H1 (cell line): ENCODE results near the gene SLC37A1. TPM values are rescaled to one million over a fixed set of nuclear protein-coding genes. Genes with fewer than 3 reads are reported as not detected.

Source experiments
- CTCF ChIA-PET: fragments of 300-600 bp; sonication (Branson Sonifier 250); formaldehyde crosslinking; loops from one replicate; lab custom pipeline; 2021; ENCODE audit not compliant: partially characterized antibody; lab: Charles Lee
- POLR2A ChIA-PET: fragments of 300-600 bp; sonication (Branson Sonifier 250); formaldehyde crosslinking; loops from one replicate; lab custom pipeline; 2021; ENCODE audit warnings: inconsistent platforms; ENCODE audit not compliant: partially characterized antibody; lab: Charles Lee
- DNase-seq, 2 experiments: peaks; one replicate each; pipeline versions ENCODE4 v3.0.0 to v3.0.0-alpha.2; 2010 to 2022; ENCODE audit warnings: low spot score in 2 of 2, low read depth in 1 of 2, mixed read lengths in 1 of 2
- FAIRE-seq: peaks from 2 replicates; lab custom pipeline; 2011; peaks lifted over from hg19 to GRCh38; lab: Jason Lieb, UNC
- H2AFZ ChIP-seq: 2 replicates; pipeline ENCODE4 v1.8.1; 2012; ENCODE audit warnings: low read length, inconsistent platforms
- H2AK5ac ChIP-seq: 2 replicates; pipeline ENCODE4 v1.6.1; 2013; ENCODE audit warnings: low read depth, low read length
- H2BK120ac ChIP-seq: replicated peaks from 2 replicates; pipeline ENCODE3; 2013; ENCODE audit warnings: low read depth, low read length, inconsistent platforms
- H2BK12ac ChIP-seq: 2 replicates; pipeline ENCODE4 v1.6.1; 2013; ENCODE audit warnings: low read depth, low read length
- H2BK15ac ChIP-seq: 2 replicates; pipeline ENCODE4 v1.6.1; 2013; ENCODE audit warnings: low read length
- H2BK20ac ChIP-seq: 2 replicates; pipeline ENCODE4 v1.6.1; 2013; ENCODE audit warnings: low read length
- H2BK5ac ChIP-seq: 2 replicates; pipeline ENCODE4 v1.6.1; 2013; ENCODE audit warnings: low read depth, low read length
- H3K14ac ChIP-seq: 2 replicates; pipeline ENCODE4 v1.6.1; 2013; ENCODE audit warnings: inconsistent platforms; ENCODE audit not compliant: insufficient read length
- H3K18ac ChIP-seq: 2 replicates; pipeline ENCODE4 v1.6.1; 2013; ENCODE audit warnings: low read length; ENCODE audit errors: extremely low read depth
- H3K23ac ChIP-seq: 2 replicates; pipeline ENCODE4 v1.6.1; 2013; ENCODE audit warnings: inconsistent platforms; ENCODE audit not compliant: insufficient read length
- H3K23me2 ChIP-seq: 2 replicates; pipeline ENCODE4 v1.6.1; 2013; ENCODE audit warnings: low read depth, low read length
- H3K27ac ChIP-seq: 2 replicates; pipeline ENCODE4 v1.6.1; 2011; ENCODE audit warnings: low read depth, low read length, inconsistent platforms
- H3K27me3 ChIP-seq, 4 experiments: replicated peaks in 1 of 4; 1 replicate in 1 of 4; 2 replicates in 3 of 4; pipeline versions ENCODE4 v1.6.1 to v1.8.1; 2011 to 2013; ENCODE audit warnings: low read length in 3 of 4, mild to moderate bottlenecking in 3 of 4, inconsistent platforms in 2 of 4, mixed read lengths in 2 of 4, moderate library complexity in 1 of 4; ENCODE audit not compliant: control insufficient read depth in 3 of 4, insufficient read depth in 3 of 4; ENCODE audit errors: extremely low read depth in 1 of 4
- H3K36me3 ChIP-seq, 4 experiments: 2 replicates each; pipeline versions ENCODE4 v1.6.1 to v1.8.1; 2011 to 2013; ENCODE audit warnings: mild to moderate bottlenecking in 4 of 4, low read length in 3 of 4, moderate library complexity in 2 of 4, control low read depth in 1 of 4, inconsistent platforms in 1 of 4; ENCODE audit not compliant: insufficient read depth in 4 of 4, control insufficient read depth in 2 of 4
- H3K4ac ChIP-seq: replicated peaks from 2 replicates; pipeline ENCODE3; 2013; ENCODE audit warnings: low read length, low read depth, mixed read lengths, inconsistent platforms; ENCODE audit not compliant: insufficient read length
- H3K4me1 ChIP-seq, 4 experiments: replicated peaks in 1 of 4; 1 replicate in 1 of 4; 2 replicates in 3 of 4; pipeline versions ENCODE4 v1.6.1 to v1.8.1; 2011 to 2013; ENCODE audit warnings: low read length in 3 of 4, inconsistent platforms in 2 of 4, mixed read lengths in 1 of 4; ENCODE audit not compliant: insufficient read depth in 4 of 4, control insufficient read depth in 3 of 4
- H3K4me2 ChIP-seq, 2 experiments: 2 replicates each; pipeline versions ENCODE4 v1.6.1 to v1.8.1; 2011 to 2013; ENCODE audit warnings: low read depth in 2 of 2, low read length in 2 of 2, control low read depth in 1 of 2, inconsistent platforms in 1 of 2, mild to moderate bottlenecking in 1 of 2; ENCODE audit not compliant: insufficient read depth in 1 of 2
- H3K4me3 ChIP-seq, 4 experiments: fragments of 200-600, 300-600 bp in 1 of 4; sonication (generic), shearing (Covaris generic), sonication (Bioruptor Twin) in 1 of 4; 2 replicates each; pipeline versions ENCODE4 v1.5.1 to v1.8.1; 2011 to 2016; ENCODE audit warnings: low read length in 4 of 4, low read depth in 3 of 4, control low read depth in 2 of 4, inconsistent platforms in 2 of 4, mild to moderate bottlenecking in 2 of 4, mixed read lengths in 1 of 4, moderate library complexity in 1 of 4; ENCODE audit not compliant: insufficient read depth in 2 of 4; ENCODE audit errors: extremely low read depth in 1 of 4
- H3K56ac ChIP-seq: replicated peaks from 2 replicates; pipeline ENCODE3; 2013; ENCODE audit warnings: low read depth, mild to moderate bottlenecking, mixed read lengths, low read length, inconsistent platforms; ENCODE audit not compliant: insufficient read length
- H3K79me1 ChIP-seq: 2 replicates; pipeline ENCODE4 v1.6.1; 2013; ENCODE audit warnings: low read depth, low read length, control low read depth
- H3K79me2 ChIP-seq, 2 experiments: 2 replicates each; pipeline versions ENCODE4 v1.6.1 to v1.8.1; 2012 to 2013; ENCODE audit warnings: low read length in 2 of 2, mild to moderate bottlenecking in 2 of 2, inconsistent platforms in 1 of 2; ENCODE audit not compliant: insufficient read depth in 2 of 2, control insufficient read depth in 1 of 2
- H3K9ac ChIP-seq, 4 experiments: replicated peaks in 1 of 4; 1 replicate in 1 of 4; 2 replicates in 3 of 4; pipeline versions ENCODE4 v1.6.1 to v1.8.1; 2011 to 2013; ENCODE audit warnings: low read depth in 3 of 4, low read length in 3 of 4, control low read depth in 2 of 4, mild to moderate bottlenecking in 2 of 4, moderate library complexity in 2 of 4, inconsistent platforms in 1 of 4; ENCODE audit errors: extremely low read depth in 1 of 4
- H3K9me3 ChIP-seq, 2 experiments: 2 replicates each; pipeline versions ENCODE4 v1.6.1 to v1.8.1; 2012 to 2013; ENCODE audit warnings: mild to moderate bottlenecking in 2 of 2, moderate library complexity in 2 of 2, control low read depth in 1 of 2, inconsistent platforms in 1 of 2, low read depth in 1 of 2, low read length in 1 of 2, mixed read lengths in 1 of 2; ENCODE audit not compliant: insufficient read depth in 2 of 2
- H4K20me1 ChIP-seq, 2 experiments: replicated peaks in 1 of 2; 2 replicates each; pipeline versions ENCODE3 to v1.8.1; 2011 to 2013; ENCODE audit warnings: inconsistent platforms in 2 of 2, low read length in 2 of 2, mild to moderate bottlenecking in 1 of 2; ENCODE audit not compliant: insufficient read depth in 2 of 2, control insufficient read depth in 1 of 2
- H4K5ac ChIP-seq: 2 replicates; pipeline ENCODE4 v1.6.1; 2013; ENCODE audit warnings: low read length, low read depth, mixed read lengths, inconsistent platforms; ENCODE audit not compliant: insufficient read length
- H4K8ac ChIP-seq: 2 replicates; pipeline ENCODE4 v1.8.0; 2013; ENCODE audit warnings: mild to moderate bottlenecking, moderate library complexity, low read length, inconsistent platforms; ENCODE audit not compliant: insufficient read depth; ENCODE audit errors: extremely low read depth
- H4K91ac ChIP-seq: replicated peaks from 2 replicates; pipeline ENCODE3; 2013; ENCODE audit warnings: low read length, mixed read lengths, inconsistent platforms; ENCODE audit not compliant: insufficient read length
- ATF3 ChIP-seq: IDR thresholded peaks from 2 replicates; pipeline ENCODE4 v1.6.1; 2011; ENCODE audit warnings: low read depth, mild to moderate bottlenecking, low read length; ENCODE audit not compliant: insufficient read depth
- CEBPB ChIP-seq: IDR thresholded peaks from 2 replicates; pipeline ENCODE4 v1.6.1; 2012; ENCODE audit warnings: low read depth, low read length
- HDAC2 ChIP-seq, 2 experiments: fragments of 300-600 bp in 1 of 2; sonication (generic) in 1 of 2; IDR thresholded peaks; 2 replicates each; pipeline ENCODE4 v1.6.1; 2011 to 2012; ENCODE audit warnings: low read depth in 2 of 2, low read length in 2 of 2, mild to moderate bottlenecking in 2 of 2, moderate library complexity in 2 of 2, borderline replicate concordance in 1 of 2, inconsistent platforms in 1 of 2
- MAFK ChIP-seq: IDR thresholded peaks from 2 replicates; pipeline ENCODE4 v1.6.1; 2012; ENCODE audit warnings: low read depth, mild to moderate bottlenecking, improper control_type of control experiment, low read length
- RAD21 ChIP-seq, 2 experiments: IDR thresholded peaks in 1 of 2; conservative IDR thresholded peaks in 1 of 2; 2 replicates each; pipeline ENCODE4 v1.6.1; 2011; ENCODE audit warnings: low read depth in 2 of 2, low read length in 2 of 2, improper control_type of control experiment in 1 of 2, inconsistent platforms in 1 of 2, mild to moderate bottlenecking in 1 of 2, moderate library complexity in 1 of 2
- RFX5 ChIP-seq: IDR thresholded peaks from 2 replicates; pipeline ENCODE4 v1.6.1; 2011; ENCODE audit warnings: low read depth, low read length, improper control_type of control experiment, borderline replicate concordance
- RNF2 ChIP-seq: fragments of 200-900, 300-1000 bp; sonication (generic); IDR thresholded peaks from 2 replicates; pipeline ENCODE4 v1.7.1; 2016; ENCODE audit warnings: borderline replicate concordance, low read depth, mild to moderate bottlenecking, antibody characterized with exemption, low read length; ENCODE audit not compliant: poor library complexity, severe bottlenecking; ENCODE audit errors: missing control alignments
- RXRA ChIP-seq: IDR thresholded peaks from 2 replicates; pipeline ENCODE4 v1.6.1; 2011; ENCODE audit warnings: low read depth, mild to moderate bottlenecking, low read length, moderate library complexity; ENCODE audit not compliant: insufficient read depth
- SAP30 ChIP-seq: fragments of 300-600 bp; sonication (generic); IDR thresholded peaks from 2 replicates; pipeline ENCODE4 v1.7.1; 2012; ENCODE audit warnings: low read length, moderate library complexity, mild to moderate bottlenecking, inconsistent platforms; ENCODE audit not compliant: insufficient read depth, insufficient replicate concordance
- SIN3A ChIP-seq, 2 experiments: IDR thresholded peaks in 1 of 2; conservative IDR thresholded peaks in 1 of 2; 2 replicates each; pipeline ENCODE4 v1.6.1; 2011 to 2012; ENCODE audit warnings: low read length in 2 of 2, improper control_type of control experiment in 1 of 2, low read depth in 1 of 2, mild to moderate bottlenecking in 1 of 2
- SIX5 ChIP-seq: IDR thresholded peaks from 2 replicates; pipeline ENCODE4 v1.6.1; 2011; ENCODE audit warnings: mild to moderate bottlenecking, low read depth, low read length
- SP4 ChIP-seq: IDR thresholded peaks from 2 replicates; pipeline ENCODE4 v1.6.1; 2012; ENCODE audit warnings: low read length, inconsistent platforms
- WGBS, 2 experiments: shearing (Covaris generic) in 1 of 2; methylation state at CpG; one replicate each; pipeline versions ENCODE4 v1.1.6 to v1.1.7; 2013 to 2015; ENCODE audit warnings: low lambda C conversion rate in 2 of 2, mixed read lengths in 2 of 2, inconsistent platforms in 1 of 2, low coverage in 1 of 2, missing lambda C conversion rate in 1 of 2; ENCODE audit not compliant: insufficient replicate concordance in 2 of 2, insufficient coverage in 1 of 2, insufficient read length in 1 of 2; ENCODE audit errors: extremely low coverage in 1 of 2, missing lambda C conversion rate in 1 of 2; 5-methylcytosine and 5-hydroxymethylcytosine counted together
- polyA plus RNA-seq, 7 experiments: library from polyadenylated mRNA; depleted of rRNA in 3 of 7; stranded (reverse) in 5 of 7; unstranded in 2 of 7; fragments of >200 nt in 5 of 7; fragments of 200-250 nt in 2 of 7; gene quantifications; 1 replicate in 5 of 7; 2 replicates in 1 of 7; 4 replicates in 1 of 7; pipeline versions ENCODE4 v1.2.1 to v1.2.3, GENCODE V29; 2011 to 2013; ENCODE audit warnings: missing spikeins in 2 of 7, mixed read lengths in 2 of 7
- total RNA-seq: library from RNA; stranded (reverse); fragmentation: NEBNext Ultra II Directional; extraction: Animal tissue kit (Norgen Biotek cat#: 25700); gene quantifications from 2 replicates; pipeline ENCODE4 v1.2.1, GENCODE V29; 2021

Gene SLC37A1
- total and polyA plus RNA-seq, 2 of the 8 experiments (the other 6 are each of a cell fraction or from before 2014, with no cell fraction given), result 15.6 to 30.9 TPM

GRCh38 chr21:42503711-42504110 is 9.9 kb upstream of the SLC37A1 start:
- CTCF ChIA-PET, result interaction anchor here (0.5 kb wide), 1 partner anchor 20 kb away, joined by 3 read pairs; no protein-coding TSS in a partner anchor
- H2AK5ac ChIP-seq, result no peak overlapping the region
- H2BK12ac ChIP-seq, result no peak overlapping the region
- H3K79me2 ChIP-seq, result no peaks in the 10 kb centered on the region
- H2BK15ac ChIP-seq, result no peak overlapping the region
- no peak overlapping the region for H2AFZ ChIP-seq
- H4K5ac ChIP-seq, result no peak overlapping the region
- no peak overlapping the region for H2BK5ac ChIP-seq
- peaks cover 0 to 4% (median 0%) of the 10 kb centered on the region in 4 experiments; a peak in 1 of 7 replicates for H3K4me1 ChIP-seq
- FAIRE-seq (no peak), DNase-seq (no peak)
- H3K23ac ChIP-seq, result no peak overlapping the region
- H2BK20ac ChIP-seq, result no peak overlapping the region
- H3K4ac ChIP-seq, result no peak overlapping the region
- H3K4me2 ChIP-seq, result no peak overlapping the region
- no peak overlapping the region for H4K91ac ChIP-seq
- no peak overlapping the region for H3K27ac ChIP-seq
- H3K9me3 ChIP-seq, result no peaks in the 10 kb centered on the region
- POLR2A ChIA-PET, result no interaction called here
- no peak overlapping the region for H3K56ac ChIP-seq
- no peak overlapping the region for H4K8ac ChIP-seq
- no peak overlapping the region for H3K18ac ChIP-seq
- H3K79me1 ChIP-seq, result no peaks in the 10 kb centered on the region
- 92% methylated on average over 4 of the region's 4 CpGs; no CpG with 5 or more reads in 1 of the 2 experiments for WGBS, 2 experiments
- no peak overlapping the region for H2BK120ac ChIP-seq
- no peaks in the 10 kb centered on the region for H3K27me3 ChIP-seq
- H3K4me3 ChIP-seq, result no peak overlapping the region
- no peak overlapping the region for H3K9ac ChIP-seq
- no peaks in the 10 kb centered on the region for H3K36me3 ChIP-seq
- H3K14ac ChIP-seq, result no peak overlapping the region
- H4K20me1 ChIP-seq, result no peaks in the 10 kb centered on the region
- no peaks in the 10 kb centered on the region for H3K23me2 ChIP-seq
- TF ChIP-seq CEBPB (no peak), ATF3 (no peak), SIN3A (conservative IDR thresholded peaks at IDR 0.05 in 1 of 2, IDR thresholded peaks at IDR 0.05 in 1 of 2; ENCODE audit: low read depth in 1 of 2, low read length in 2 of 2) (no peak), RXRA (no peak), MAFK (no peak), SP4 (no peak), HDAC2 (IDR thresholded peaks at IDR 0.05; ENCODE audit: borderline replicate concordance in 1 of 2, low read depth in 2 of 2, low read length in 2 of 2) (no peak), RAD21 (IDR thresholded peaks at IDR 0.05 in 1 of 2, conservative IDR thresholded peaks at IDR 0.05 in 1 of 2; ENCODE audit: low read depth in 2 of 2, low read length in 2 of 2) (no peak), SIX5 (no peak), RFX5 (no peak), SAP30 (no peak), RNF2 (no peak)
